IPS DF 6.9 (cell line): ENCODE measurements around the gene CD79B.
"Not testable (repeated sequence)": the region's sequence is repeated elsewhere in the genome, so short reads cannot be mapped to it uniquely, and the experiment has no call there.

ENCODE experiments used
- DNase-seq: peaks from one replicate; pipeline ENCODE4 v3.0.0-alpha.2; 2013; ENCODE audit warnings: low read depth, low spot score
- H3K27ac ChIP-seq: one replicate; pipeline ENCODE4 v1.5.1; 2013; ENCODE audit warnings: low read length, control low read depth
- H3K27me3 ChIP-seq: 2 replicates; pipeline ENCODE4 v1.6.1; 2013; ENCODE audit warnings: mild to moderate bottlenecking, low read length; ENCODE audit not compliant: control insufficient read depth, insufficient read depth
- H3K36me3 ChIP-seq: 2 replicates; pipeline ENCODE4 v1.6.1; 2013; ENCODE audit warnings: low read length; ENCODE audit not compliant: control insufficient read depth, insufficient read depth
- H3K4me1 ChIP-seq: 2 replicates; pipeline ENCODE4 v1.6.1; 2013; ENCODE audit warnings: low read length; ENCODE audit not compliant: control insufficient read depth, insufficient read depth
- H3K4me3 ChIP-seq: 2 replicates; pipeline ENCODE4 v1.5.1; 2013; ENCODE audit warnings: mild to moderate bottlenecking, low read length
- H3K9me3 ChIP-seq: 2 replicates; pipeline ENCODE4 v1.6.1; 2013; ENCODE audit warnings: low read length, inconsistent platforms; ENCODE audit not compliant: control insufficient read depth, insufficient read depth
- WGBS: extraction: QIAGEN DNeasy Blood & Tissue Kit; methylation state at CpG from one replicate; pipeline ENCODE4 v1.1.7; 2013; ENCODE audit warnings: mixed read lengths, missing lambda C conversion rate; ENCODE audit not compliant: insufficient read length, insufficient coverage; 5-methylcytosine and 5-hydroxymethylcytosine counted together

The CD79B gene

DNA sequence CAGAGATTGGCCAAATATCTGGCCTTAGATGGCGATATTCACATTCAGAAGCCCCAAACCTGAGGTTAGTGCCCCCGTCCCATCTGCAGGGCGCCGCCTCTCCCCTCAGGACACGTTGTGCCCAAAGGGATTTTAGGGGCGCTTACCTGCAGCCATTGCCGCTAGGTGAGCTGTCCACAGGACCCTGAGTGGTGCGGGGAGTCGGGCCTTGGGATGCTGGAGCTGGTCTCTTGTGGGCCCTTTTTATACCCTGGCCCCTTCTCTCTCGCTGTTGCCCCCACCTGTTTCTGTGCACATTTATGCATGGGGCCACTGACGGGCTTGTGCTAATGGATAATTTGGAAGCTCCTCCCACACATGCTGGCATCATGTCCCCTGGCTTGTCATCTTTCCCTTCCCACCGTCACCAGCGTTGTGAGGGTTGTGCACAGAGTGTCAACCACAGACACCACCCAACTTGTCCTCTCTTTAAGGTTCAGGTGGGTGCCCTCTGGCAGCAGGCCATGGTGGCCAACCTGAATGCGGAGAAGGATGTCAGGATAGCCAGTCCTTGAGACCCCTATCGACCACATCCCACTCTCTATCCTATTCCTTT is 21.0 kb downstream of the CD79B start, which contains the start of gene CSHL1:
Gene CSHL1 (minus strand): TSS at position 218 of the 595 bp plus-strand sequence. CDS start 62 bp downstream, at position 156.
- Histone ChIP-seq H3K36me3 (no peaks in the 10 kb centered on the region), H3K9me3 (no peaks in the 10 kb centered on the region), H3K27ac (no peak within 1 kb of the TSS), H3K4me3 (no peak within 1 kb of the TSS), H3K4me1 (peaks cover 3% of the 10 kb centered on the region; the same call in 1 of the 2 replicates), H3K27me3 (no peaks in the 10 kb centered on the region)
- no CpG with 5 or more reads among the region's 15 CpGs for WGBS
- DNase-seq: no peak

DNA sequence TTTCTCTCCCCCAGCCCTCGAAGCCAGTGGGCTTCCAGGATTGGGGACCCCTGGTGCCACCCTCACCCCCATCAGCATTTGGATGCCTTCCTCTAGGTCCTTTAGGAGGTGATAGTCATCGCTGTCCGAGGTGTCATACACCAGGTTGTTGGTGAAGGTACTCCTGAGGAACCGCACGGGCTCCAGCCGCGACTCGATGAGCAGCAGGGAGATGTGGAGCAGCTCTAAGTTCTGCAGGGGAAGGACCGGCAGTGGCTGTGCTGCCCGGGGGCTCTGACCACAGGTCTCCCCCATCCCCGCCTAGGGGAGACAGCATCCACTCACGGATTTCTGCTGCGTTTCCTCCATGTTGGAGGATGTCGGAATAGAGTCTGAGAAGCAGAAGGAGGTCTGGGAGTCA is 22.0 kb downstream of the CD79B start:
- WGBS: no CpG with 5 or more reads among the region's 14 CpGs
- Histone ChIP-seq H3K27me3 (no peaks in the 10 kb centered on the region), H3K9me3 (no peaks in the 10 kb centered on the region), H3K4me3 (no peak overlapping the region), H3K4me1 (peaks cover 3% of the 10 kb centered on the region; the same call in 1 of the 2 replicates), H3K27ac (no peak overlapping the region), H3K36me3 (no peaks in the 10 kb centered on the region)
- no peak for DNase-seq

DNA sequence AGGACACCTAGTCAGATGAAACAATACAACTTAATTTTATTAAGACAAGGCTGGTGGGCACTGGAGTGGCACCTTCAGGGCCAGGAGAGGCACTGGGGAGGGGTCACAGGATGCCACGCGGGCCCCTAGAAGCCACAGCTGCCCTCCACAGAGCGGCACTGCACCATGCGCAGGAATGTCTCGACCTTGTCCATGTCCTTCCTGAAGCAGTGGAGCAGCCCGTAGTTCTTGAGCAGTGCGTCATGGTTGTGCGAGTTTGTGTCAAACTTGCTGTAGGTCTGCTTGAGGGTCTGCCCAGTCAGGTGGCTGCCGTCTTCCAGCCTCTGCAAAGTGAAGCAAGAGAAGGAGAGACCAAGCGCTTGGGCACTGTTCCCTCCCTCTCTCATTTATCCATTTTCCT is 22.5 kb downstream of the CD79B start:
- not testable (repeated sequence) for H3K9me3 ChIP-seq, H3K27me3 ChIP-seq, H3K4me1 ChIP-seq, DNase-seq, H3K27ac ChIP-seq, H3K4me3 ChIP-seq, H3K36me3 ChIP-seq
- WGBS: no CpG with 5 or more reads among the region's 10 CpGs

DNA sequence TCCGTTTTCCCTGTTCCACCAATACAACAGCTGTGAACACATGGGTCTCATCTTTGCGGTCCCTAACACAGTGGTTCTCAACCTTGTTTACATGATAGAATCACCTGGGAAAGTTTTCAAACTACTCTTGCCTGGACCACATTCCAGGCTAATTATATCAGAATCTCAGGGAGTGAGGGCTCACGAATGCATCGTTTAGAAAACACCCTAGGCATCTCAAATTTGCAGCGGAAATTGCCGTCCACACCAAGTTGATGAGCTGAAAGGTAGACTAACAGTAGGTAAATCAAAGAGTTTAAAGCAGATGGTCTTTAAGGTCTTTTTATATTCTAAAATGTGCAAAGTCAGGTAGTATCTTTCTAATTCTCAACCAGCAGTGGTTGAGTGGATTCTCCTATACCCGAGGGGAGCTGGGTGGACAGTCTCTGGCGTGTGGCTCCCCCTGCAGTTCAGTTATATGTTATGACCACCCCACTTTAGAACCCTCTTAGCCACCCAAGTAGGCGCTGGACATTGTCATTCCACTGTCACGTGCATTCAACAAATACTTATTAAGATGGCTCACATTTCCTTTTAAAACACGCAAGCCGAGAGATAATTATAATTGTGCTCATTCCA is 24.9 kb downstream of the CD79B start:
- not testable (repeated sequence) for H3K4me3 ChIP-seq, H3K27me3 ChIP-seq, H3K9me3 ChIP-seq, H3K27ac ChIP-seq, H3K4me1 ChIP-seq, DNase-seq, H3K36me3 ChIP-seq
- no CpG with 5 or more reads among the region's 12 CpGs for WGBS

DNA sequence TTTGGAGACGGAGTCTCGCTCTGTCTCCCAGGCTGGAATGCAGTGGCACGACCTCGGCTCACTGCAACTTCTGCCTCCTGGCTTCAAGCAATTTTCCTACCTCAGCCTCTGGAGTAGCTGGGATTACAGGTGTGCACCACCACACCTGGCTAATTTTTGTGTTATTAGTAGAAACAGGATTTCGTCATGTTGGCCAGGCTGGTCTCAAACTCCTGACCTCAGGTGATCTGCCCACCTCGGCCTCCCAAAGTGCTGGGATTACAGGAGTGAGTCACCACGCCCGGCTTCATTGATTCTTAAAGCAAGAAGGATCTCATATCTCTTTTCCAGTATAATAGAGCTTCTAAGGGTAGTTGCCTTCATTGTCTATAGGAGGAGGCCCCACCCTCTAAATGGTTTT is 27.3 kb downstream of the CD79B start:
- H3K4me1 ChIP-seq, H3K27ac ChIP-seq, H3K36me3 ChIP-seq, DNase-seq, H3K9me3 ChIP-seq, H3K4me3 ChIP-seq, H3K27me3 ChIP-seq: not testable (repeated sequence)
- no CpG with 5 or more reads among the region's 8 CpGs for WGBS

DNA sequence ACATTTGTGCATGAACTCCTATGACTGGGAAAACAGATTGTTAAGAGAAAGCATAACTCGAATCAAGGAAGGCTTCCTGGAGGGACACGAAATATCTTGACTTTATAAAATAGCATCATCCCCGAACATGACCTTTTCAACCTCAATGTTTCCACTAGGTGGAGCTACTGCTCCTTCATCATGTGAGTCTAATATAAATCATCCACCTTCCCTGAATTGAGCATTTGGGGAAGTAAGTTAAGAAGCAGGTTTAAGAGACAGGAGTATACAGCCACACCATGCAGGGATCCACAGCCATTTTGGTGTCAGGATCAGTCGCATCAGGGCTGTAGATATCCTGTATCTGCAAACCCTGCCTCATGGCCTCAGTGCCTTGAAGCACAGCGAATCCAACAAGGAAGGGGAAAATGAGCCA is 28.3 kb downstream of the CD79B start:
- H3K27me3 ChIP-seq, H3K27ac ChIP-seq, H3K36me3 ChIP-seq, H3K4me1 ChIP-seq, H3K9me3 ChIP-seq, DNase-seq, H3K4me3 ChIP-seq: not testable (repeated sequence)
- WGBS: no CpG with 5 or more reads among the region's 5 CpGs

DNA sequence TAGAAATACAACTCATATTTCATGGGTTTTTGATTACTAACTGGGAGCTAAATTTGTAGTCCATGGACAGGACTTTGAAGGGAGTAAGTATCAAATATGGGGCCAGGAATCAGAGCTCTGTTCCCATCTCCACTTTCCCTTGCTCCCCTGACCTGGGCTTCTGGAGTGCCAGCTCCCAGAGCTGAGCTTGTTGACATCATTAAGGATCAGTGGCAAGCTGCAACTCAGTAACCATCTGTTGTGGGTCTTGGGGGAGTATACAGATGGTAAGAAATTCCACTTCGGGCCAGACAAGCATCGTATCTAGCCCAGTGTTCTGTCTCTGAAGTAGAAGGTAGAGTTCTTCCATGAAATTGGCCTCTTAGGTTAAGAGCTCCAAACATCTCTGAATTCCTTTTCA is 30.2 kb downstream of the CD79B start:
- H3K4me1 ChIP-seq, DNase-seq, H3K36me3 ChIP-seq, H3K27me3 ChIP-seq, H3K9me3 ChIP-seq, H3K4me3 ChIP-seq, H3K27ac ChIP-seq: not testable (repeated sequence)
- no CpG with 5 or more reads among the region's 2 CpGs for WGBS

DNA sequence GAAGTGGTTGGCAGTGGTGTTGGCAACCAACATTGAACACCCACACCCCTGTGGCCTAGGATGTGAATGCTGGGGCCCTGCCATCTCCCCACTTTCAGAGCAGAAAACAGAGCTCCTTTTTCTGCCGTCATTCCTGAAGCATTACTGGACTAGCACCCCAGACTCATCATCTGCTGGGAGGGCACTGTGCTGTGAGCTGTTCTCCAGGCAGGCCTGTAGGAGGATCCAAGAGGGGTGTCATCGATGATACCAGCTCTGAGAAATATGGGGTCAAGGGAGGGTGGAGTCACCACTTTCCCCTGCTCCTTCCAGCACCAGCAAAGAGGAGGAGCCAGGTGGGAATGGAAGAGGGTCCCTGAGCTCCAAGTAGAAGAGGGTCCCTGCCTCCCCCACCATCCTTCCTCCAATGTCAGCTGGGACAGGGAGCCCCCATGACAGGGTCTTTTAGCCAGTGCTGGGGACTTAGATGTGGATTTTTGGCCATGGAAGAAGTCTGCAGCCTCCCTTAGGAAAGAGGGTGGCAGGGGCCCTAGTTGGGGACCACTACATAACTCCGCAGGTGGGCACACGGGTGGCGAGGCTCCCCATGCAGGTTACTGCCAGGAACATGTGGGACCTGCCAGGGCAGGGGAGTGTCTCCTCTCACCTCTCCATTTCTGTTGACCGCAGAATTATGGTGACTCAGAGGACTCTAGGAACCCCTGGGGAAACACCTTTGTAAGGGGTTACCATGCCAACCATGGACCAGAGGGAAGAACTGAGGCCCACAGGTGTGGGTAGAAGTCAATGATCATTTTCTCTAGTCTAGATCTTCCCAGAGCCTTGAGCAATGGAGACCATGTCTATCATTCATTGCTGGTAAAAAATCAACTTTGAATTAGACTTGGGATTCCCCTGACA is 33.0 kb downstream of the CD79B start:
- H3K4me3 ChIP-seq, H3K9me3 ChIP-seq, H3K4me1 ChIP-seq, H3K36me3 ChIP-seq, H3K27me3 ChIP-seq, DNase-seq, H3K27ac ChIP-seq: not testable (repeated sequence)
- no CpG with 5 or more reads among the region's 6 CpGs for WGBS

DNA sequence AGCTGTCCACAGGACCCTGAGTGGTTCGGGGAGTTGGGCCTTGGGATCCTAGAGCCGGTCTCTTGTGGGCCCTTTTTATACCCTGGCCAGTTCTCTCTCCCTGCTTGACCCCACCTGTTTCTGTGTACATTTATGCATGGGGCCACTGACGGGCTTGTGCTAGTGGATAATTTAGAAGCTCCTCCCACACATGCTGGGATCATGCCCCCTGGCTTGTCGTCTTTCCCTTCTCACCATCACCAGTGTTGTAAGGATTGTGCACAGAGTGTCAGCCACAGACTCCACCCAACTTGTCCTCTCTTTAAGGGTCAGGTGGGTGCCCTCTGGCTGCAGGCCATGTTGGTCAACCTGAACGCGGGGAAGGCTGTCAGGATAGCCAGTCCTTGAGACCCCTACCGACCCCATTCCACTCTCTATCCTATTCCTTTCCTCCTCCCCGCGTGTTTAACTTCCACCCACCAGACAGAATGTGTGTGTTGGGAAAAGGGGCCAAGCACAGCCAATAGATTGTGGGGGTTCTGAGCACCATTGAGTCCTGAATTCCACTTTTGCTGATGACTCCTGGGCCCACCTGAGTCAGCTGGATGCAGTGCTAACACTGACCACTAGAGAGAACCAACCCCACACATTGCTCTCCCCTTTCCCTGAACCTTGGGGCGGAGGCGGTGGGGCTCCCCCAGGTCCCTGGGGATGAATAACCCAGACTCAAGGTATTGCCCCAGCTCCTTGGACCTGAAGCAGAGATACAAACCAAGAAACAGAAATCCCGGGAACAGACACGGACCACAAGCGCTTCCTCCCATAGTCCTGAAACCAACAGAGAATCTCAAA is 35.4 kb downstream of the CD79B start, which contains the start of gene CSH1:
Gene CSH1 (minus strand): TSS at position 51 of the 831 bp plus-strand sequence. CDS start 63 bp downstream, outside the sequence.
- not testable (repeated sequence) for H3K36me3 ChIP-seq, H3K4me1 ChIP-seq, H3K27me3 ChIP-seq, DNase-seq, H3K27ac ChIP-seq, H3K4me3 ChIP-seq, H3K9me3 ChIP-seq
- WGBS: no CpG with 5 or more reads among the region's 14 CpGs

DNA sequence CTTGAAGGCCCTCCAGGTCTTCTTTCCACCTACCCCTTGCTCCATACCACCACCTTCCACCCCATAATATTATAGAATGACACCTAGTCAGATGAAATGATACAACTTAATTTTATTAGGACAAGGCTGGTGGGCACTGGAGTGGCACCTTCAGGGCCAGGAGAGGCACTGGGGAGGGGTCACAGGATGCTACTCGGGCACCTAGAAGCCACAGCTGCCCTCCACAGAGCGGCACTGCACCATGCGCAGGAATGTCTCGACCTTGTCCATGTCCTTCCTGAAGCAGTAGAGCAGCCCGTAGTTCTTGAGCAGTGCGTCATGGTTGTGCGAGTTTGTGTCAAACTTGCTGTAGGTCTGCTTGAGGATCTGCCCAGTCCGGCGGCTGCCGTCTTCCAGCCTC is 37.3 kb downstream of the CD79B start:
- H3K36me3 ChIP-seq, DNase-seq, H3K27ac ChIP-seq, H3K4me3 ChIP-seq, H3K27me3 ChIP-seq, H3K9me3 ChIP-seq, H3K4me1 ChIP-seq: not testable (repeated sequence)
- WGBS: no CpG with 5 or more reads among the region's 10 CpGs
